ENCODE measurements around the gene SPOPL.
"Not testable (repeated sequence)": the region's sequence is repeated elsewhere in the genome, so short reads cannot be mapped to it uniquely, and the experiment has no call there.

SPOPL gene

DNA sequence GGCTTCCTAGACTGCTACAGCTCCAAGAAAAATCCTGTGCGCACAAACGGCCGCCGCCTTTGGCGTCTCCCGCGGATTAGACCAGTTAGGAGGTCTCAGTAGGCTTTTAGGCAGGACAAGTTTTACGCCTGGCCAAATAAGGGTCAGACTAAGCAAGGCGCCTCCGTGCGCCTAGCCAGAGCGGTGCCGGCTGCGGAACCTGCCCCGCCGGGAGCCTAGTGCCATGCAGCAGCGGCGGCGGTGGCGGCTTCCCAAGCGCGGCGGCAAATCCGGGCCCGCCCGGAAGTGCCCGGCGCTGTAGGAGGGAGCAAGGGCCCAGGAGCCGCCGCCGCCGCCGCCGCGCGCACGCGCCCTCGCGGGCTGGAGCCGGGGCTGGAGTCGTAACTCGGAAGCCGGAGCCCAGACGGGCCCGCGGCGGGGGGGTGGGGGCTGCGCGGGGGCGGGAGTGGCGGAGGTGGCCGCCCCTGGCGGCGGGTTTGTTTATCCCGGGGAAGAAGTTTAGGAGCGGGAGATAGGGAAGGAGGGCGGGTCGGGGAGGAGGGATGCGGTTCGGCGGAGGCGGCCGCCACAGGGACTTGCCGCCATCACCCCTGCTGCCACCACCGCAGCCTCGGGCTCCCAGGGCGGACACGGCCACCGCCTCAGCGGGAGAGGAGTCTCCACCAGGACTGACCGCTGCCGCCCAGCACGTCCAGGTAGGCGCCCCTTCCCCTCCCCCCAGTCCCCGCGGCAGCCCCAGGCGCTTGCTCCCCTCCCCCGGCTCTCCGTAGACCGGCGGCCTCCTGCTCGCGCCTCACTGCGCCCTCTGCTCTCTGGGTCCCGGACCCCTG is at the start of gene SPOPL:
TSS of gene SPOPL (plus strand) at position 346 of the 830 bp plus-strand sequence. CDS start 48,447 bp downstream, outside the sequence.
- DNase-seq, result peak; percentile 72 to 95

DNA sequence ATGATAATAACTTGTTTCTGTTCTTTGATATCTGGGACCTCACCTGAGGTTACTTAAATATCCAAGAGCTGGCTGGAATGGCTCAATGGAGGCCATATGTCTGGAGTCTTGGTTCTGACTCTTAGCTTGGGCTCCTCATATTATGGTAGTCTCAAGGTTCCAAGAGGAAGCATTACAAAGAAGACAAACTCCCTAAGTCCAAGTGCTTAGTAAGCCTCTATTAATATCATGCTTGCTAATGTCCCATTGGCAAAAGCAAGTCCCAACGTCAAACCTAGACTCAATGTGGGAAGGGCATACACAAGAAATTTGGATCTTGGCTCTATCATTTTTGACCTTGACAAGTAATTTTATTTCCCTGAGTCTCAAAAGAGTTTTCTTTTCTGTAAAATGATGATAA is 49.2 kb upstream of the SPOPL start:
- no peak for DNase-seq

DNA sequence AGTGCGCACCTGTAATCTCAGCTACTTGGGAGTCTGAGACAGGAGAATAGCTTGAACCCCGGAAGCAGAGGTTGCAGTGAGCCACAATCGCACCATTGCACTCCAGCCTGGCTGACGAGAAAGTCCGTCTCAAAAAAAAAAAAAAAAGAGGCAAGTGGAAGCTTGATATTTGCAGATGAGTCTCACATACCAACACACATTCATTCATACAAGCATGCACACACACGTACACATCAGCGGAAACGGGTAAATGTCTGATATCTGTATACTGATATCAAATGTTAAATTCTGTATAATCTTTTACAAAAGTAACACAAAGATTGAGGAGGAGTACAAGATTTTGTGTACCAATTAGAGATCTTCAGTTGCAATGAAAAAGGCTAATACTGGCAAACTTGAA is 47.8 kb upstream of the SPOPL start:
- no peak for DNase-seq

DNA sequence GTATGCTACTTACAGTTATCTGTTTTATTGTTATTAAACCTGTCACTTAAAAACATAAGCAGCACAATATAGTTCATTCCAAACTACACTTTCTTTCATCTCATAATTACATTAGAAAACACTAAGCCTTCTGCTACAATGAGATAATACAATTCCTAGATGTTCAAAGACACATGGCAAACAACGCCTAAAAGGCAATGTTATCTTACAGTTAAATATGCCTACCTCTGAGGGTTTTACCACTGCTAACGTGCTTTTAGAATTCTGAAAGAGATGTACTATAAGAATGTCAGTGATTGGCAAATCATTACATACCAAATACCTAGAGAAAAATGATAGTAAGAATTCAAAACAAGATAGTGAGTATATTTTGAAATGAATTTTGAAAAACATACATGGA is 46.8 kb upstream of the SPOPL start:
- no peak for DNase-seq

DNA sequence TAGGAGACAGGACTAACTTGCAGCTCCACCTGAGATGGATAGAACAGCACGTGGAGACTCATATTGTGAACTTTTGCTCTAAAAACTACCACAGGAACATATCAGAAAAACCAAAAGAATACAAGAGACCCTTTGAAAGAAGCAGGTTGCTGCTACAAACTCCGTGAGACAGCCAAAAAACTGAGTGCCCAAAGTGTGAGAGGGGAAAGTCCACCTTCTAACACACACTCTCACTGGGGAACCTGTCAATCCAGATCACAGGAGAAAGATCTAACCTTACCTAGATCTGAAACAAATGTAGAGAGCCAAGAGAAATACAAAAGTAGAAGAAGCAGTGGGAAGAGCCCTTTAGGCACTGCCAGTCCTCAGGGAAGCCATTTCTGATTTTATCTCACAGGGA is 46.3 kb upstream of the SPOPL start:
- DNase-seq, result no peak

DNA sequence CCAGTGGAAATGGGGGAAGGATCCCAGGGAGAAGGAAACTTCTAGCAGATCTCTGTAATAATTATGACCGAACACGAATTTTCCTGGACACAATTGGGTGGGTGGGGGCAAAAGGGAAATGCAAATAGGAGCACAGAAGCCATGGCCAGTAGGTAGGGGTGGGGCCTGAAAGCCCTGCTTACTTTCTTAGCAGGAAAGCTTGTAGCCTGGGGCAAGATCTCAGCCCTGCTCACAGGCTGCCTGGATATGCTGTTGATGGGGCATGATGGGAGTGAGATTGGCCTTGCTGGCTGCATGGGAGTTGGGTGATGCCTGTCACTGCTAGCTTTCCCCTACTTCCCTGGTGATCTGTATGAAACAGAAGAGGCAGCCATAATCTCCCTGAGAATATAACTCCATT is 45.9 kb upstream of the SPOPL start:
- DNase-seq, result peak in 1 of 2 experiments; percentile 11

DNA sequence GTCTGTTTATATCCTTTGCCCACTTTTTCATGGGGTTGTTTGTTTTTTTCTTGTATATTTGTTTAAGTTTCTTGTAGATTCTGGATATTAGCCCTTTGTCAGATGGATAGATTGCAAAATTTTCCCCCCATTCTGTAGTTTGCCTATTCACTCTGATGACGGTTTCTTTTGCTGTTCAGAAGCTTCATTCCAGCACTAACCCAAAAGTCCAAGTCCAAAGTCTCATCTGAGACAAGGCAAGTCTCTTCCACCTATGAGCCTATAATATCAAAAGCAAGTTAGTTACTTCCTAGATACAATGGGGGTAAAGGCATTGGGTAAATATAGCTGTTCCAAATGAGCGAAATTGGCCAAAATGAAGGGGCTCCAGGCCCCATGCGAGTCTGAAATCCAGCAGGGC is 38.9 kb upstream of the SPOPL start:
- DNase-seq, result not testable (repeated sequence)

DNA sequence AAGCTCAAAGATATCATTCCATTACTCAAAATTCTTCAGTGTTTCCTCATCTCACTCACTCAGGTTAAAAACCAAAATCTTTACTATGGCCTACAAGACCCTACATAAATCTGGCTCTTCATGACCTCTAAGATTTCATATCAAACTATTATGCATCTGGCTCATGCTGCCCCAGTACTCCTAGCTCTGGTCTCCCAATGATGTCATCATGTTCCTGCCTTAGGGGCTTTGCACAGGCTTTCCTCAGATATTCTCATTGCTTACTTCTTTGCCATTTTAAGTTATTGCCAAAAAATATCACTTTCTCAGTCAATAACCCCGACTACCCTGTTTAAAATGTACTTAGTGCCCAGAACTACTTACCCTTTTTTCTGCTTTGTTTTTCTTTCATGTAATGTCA is 33.0 kb upstream of the SPOPL start:
- DNase-seq, result no peak

DNA sequence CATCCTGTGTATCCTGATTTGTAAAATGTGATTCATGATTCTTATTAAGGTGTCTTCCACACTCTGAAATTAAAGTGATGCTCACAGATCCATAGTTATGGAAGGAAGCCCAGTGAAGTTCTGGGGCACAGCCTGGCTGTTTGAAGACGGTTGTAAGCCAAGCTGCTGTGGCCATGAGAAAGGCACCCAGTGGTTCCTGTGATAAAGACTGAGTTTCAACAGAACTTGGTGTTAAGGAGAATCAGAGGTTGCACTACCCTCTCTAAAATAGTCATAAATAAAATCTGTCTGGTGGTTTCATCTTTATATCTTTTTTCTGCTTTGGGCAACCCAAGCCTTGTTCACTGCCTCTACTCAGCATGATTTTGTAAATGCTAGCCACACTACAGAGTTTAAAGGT is 32.2 kb upstream of the SPOPL start:
- DNase-seq, result no peak

DNA sequence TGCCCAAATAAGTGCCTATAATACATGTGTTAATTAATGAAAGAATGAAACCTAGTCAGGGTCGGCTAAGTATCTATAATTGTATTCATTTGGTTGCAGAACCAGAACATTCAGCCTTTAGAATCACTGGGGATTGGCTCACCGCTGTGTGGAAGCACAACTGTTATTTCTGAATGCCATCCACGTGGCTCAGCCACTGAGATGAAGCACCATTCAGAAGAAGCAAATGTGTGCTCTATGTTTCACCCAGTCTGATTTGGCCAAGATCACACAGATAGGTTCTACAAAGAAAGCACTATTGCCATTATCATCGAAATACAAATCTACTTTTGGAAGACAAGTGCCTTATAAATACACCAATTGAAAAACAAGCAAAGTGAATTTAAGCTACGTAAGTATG is 30.6 kb upstream of the SPOPL start:
- no peak for DNase-seq

DNA sequence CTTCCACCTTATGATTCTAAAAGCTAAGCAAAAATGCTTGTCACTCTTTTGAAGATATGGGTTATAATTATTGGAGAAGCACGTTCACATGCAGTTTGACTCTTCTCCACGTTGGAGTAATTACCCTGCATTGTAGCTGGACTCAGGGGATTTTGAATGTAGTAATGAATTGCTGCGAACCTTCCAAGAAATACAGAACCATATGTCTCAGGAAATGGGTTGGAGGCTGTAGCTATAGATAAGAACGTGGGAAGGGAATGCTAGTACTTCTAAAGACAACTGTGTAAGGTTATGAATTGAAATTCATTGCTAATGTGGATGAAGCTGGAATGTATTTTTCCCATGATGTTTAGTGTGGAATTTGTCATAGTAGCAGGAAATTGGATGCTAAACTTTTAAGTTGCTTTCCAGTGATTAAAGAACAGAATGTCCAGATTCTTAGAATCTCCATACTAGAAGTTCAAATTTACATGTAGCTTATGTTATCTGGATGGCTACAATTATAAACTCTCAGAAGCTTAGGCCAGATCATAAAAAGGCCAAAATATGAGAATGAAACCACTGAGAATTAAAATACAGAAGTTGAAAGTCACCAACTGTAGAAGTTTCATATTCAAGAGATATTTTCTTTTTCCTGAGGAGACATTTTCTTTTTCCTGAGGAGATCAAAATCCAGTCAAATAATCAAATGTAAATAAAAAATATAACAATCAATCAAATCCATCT is 27.3 kb upstream of the SPOPL start:
- DNase-seq, result no peak

DNA sequence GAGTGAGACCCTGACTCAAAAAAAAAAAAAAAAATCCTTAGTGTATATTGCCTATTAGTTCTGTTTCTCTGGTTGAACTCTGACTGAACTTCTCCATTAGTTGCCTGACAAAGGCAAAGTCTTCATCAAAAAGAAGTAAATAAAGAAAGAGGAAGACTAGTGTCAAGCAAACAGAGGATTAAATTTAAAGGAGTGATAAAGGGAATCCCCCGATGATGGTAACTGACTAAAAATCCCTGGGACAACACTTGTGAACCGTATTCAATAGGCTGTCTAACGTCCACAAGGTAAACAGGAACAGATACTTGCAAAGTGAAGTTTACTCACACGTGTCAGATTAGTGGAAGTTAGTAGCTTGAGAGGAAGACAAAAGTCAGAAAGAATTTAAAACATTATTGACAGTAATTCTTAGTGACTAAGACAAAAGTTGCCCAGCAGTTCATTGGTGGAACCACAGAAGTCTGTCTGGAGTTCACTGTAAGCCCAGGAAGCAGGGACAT is 26.2 kb upstream of the SPOPL start:
- DNase-seq, result no peak

DNA sequence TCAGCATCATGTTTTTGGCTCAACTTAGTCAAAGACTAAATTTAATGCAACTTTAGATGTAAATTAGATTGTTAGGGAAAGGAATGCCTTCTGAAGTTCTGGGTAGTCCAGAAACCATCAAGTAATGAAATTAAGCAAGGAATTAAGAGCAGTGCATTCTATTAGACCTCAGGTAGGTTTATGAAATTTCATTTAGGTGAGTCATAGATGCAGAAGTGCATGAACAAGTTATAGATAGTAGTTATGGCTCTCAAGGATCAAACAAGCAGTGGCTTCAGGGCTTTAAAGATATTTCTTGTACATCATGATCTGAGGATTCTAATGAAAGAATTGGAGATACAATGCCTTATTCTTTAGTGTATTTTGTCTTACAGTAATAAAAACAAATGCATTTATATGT is 25.4 kb upstream of the SPOPL start:
- DNase-seq, result no peak

DNA sequence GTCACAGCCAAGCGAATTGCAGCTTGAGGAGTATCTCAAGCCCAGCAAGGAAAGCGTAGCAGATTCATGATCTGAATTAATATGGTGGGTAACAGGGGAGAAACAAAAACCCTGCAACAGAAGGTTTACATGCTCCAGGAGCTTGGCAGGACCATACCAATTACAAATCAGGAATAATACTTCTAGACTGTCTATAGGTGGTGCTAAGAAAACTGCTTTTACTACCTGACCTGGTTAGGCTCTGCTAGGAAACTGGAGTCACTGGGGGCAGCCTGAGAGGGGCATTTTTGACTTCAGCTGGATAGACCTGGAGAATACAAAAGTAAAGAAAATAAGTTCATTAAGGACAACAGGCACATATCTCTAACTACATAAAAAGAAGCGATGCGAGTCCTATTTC is 24.6 kb upstream of the SPOPL start:
- peak in 1 of 2 experiments; percentile 11 for DNase-seq

DNA sequence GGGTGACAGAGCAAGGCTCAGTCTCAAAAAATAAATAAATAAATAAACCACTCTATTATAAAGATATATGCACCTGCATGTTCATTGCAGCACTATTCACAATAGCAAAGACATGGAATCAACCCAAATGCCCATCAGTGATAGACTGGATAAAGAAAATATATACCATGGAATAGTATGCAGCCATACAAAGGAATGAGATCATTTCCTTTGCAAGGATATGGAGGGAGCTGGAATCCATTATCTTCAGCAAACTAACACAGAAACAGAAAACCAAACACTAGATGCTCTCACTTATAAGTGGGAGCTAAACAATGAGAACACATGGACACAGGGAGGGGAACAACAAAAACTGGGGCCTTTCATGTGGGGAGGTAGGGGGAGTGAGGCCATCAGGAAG is 18.8 kb upstream of the SPOPL start:
- not testable (repeated sequence) for DNase-seq

DNA sequence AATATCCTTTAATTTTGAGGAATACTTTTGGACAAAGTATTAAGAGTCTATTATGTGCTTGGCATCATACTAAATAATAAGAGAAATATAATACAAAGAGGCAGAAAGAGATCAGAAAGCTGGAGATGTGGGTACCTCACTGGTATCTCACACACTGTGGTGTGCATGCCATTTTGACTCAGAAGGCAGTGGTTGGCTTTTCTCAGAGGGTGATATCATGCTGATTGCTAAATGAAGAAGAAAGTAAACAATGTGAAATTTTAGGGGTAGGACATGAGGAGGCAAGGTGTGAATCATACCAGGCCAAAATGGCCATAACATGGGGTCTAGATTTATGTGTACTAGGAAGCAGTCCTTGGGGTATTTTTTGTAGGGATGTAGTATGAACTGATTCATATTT is 16.6 kb upstream of the SPOPL start:
- no peak for DNase-seq

DNA sequence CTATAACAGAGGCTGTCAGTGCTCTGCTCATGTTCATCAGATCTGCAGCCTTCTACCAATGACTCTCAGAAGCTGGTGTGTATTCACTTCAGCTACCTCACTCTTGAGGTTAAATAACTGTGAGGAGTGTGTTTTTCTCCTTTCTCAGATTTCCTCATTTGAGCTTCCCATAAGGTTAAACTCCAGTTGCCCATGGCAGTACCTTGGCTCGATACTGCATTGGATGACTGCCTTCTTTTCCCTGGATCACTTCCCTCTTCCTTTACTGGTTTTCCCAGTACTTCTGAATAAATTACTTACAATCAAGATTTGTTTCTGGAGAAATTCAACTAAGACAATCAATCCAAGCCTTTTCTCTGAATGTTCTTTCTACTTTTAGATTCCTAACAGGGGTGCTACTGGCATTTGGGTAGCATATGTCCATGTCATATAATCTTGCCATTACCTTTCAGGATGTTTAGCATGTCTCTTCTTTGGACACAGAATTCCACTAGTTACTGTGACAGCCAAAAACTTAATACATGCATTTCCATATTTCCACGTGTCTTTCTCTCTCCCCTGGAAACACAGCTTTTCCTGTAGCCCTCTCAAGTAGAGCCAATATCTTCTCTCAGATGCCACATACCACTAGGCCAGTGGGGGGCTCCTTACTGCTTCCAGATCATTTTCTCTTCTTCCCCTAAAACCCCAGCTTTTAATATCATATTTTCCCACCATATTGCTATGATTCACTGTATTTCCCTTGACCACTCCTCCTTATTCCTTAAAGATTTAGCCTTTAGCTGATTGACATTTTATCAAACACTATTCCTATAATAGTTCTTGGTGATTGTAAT is 15.0 kb upstream of the SPOPL start:
- DNase-seq, result no peak

DNA sequence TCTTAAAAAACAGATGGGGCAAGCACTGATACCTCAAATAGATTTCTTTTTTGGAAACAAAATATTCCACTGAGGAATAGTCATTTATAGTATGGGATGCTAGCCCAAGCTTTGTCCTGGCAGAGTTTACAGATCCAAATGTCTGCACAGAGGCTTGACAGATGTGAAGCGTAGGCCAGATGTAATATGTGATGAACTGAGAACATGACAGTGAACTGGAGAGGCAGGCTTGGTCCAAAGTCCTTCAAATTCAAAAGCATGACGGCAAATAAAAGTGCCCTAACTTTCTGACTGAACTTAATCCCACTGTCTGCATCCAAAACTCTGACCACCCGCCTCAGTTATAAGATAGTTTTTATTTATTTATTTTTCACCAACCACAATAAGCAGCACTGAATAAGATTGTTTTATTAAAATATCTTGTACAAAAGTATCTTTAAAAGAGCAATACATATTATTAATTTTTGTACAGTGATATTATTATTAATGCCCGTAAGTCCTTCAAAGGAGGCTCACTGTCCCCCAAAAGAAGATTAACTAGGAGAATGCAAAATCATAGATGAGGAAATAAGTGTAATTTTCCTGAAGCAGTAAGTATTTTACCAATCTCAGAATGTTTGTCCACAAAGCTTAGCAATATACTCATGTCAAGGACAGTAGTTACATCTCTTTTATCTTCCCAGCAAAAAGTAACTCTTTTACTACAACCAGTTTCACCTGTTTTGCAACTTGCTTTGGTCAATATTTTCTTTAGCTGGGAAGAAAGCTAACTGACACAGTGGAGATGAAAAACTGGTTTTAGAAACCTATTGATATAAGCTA is 10.7 kb upstream of the SPOPL start:
- DNase-seq, result no peak

DNA sequence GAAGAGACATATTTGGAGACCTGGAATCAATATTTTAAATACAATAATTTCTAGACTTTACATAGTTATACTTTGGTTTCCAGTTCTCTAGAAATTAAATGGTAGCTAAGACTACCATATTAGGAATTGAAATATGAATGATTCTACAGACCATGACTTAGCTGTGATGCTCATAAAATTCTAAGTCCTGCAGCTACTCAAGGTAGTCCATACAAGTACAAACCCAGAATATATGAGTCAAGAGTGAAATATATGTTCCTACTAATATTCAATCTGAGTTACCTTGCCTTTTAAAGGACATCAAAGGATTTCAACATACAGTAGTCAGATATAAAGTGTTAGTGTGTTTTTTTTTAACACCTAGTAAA is 10.1 kb upstream of the SPOPL start:
- DNase-seq, result no peak

DNA sequence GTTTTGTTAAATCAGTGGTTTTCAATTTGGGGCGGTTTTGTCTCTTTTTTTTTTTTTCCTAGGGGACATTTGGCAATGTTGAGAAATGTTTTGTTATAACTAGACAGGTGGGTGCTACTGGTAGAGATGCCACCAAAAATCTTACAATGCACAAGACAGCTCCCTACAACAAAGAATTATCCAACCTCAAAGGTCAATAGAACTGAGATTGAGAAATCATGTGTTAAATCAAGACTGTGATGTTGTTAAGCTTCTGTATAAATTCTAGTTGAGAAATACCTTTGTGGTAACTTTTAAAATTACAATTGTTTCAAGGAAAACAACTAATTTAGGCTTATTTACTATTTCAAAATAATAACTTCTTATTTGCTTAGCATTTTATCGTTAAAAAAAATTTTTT is 9.4 kb upstream of the SPOPL start:
- DNase-seq, result no peak

DNA sequence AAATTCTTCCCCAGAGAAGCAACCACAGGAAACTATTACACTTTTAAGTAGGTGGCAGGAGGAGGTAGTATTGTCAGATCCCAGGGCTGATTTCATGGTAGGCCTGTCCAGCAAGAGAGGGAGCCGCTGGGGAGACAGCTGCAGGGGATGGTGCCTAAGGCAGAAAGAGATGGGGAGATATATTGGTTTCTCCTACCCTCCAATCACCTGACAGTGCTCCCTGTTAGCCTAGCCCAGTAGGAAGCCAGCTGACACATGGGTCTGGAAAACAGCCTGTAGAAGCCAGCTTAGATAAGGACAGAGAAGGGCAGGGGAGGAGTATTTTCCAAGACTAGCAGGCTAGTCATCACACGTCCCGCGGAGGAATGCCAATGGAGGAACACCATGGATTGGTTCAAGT is 8.2 kb upstream of the SPOPL start:
- DNase-seq, result no peak

DNA sequence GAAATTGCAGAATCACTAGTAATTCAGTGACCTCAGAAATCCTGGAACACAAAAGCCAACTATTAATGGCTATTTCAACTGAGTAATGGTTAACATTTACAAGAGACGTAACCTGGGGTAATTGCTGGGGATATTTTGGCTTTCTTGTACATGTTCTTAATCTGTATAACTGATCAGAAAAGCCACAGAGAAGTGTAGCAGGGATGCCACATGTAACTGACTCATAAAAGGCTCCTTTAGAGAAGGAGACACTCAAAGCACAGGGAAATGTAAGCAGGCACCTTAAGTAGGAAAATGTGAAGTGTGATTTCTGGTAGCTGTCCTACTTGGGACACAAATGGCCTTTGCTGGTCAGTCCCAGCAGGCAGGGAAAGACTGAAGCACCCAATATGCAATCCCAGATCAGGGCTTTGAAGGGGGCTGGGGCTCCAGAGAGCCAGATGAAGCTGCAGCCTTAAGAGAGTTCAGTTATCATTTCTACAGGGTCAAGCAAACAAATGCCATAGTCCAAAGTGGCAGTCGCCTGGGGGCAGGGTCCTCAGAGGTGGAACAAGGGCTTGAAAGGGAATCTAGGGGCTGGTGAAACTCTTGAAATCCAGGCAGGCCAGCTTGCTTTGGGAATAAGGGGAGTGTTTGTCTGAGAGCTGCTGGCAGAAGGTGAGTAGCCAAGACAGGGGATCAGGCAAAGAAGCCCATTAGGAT is 7.2 kb upstream of the SPOPL start:
- DNase-seq, result no peak

Data from NCI-H526 (cell line).